ENCODE measurements around the gene BBIP1. TPM values are rescaled to one million over a fixed set of nuclear protein-coding genes. Genes with fewer than 3 reads are reported as not detected.
A peak's percentile ranks its signal among the peaks of the same experiment; 100 is the strongest.

BBIP1 gene
- total and polyA plus RNA-seq, 2 donors (not counting 3 experiments of a cell fraction or from before 2014, with no cell fraction given) = 9.9 to 32.8 TPM

DNA sequence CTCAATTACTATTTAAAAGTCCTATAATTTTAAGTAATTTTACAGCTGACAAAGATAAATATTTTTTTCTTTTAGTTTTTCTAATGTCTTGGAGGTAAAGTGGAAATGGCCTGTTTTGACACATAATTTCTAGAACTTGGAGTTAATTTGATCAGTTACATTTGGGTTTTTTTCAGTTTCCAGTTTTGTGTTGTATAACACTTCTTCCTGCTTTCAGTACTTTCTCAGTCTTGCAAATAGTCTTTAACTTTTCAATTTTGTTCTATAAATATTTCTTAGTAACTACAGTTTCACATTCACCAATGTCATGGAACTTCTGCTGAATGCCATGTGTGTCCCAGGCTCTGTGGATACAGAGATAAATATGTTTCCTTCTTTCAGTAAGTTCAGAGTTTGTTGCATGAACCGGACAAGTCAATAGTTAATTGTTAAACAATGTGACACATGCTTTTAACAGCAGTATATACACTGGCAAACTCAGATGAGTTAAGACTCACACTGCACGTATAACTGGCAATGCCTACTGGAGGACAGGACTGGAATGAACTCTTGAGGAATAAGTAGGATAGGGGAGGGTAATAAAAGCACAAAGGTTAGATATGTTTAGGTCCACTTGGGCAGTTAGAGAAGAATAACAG is 5.0 kb upstream of the BBIP1 start:
- CTCF ChIA-PET = interaction anchor here (1.1 kb wide), 1 partner anchor 13 kb away, joined by 3 read pairs; no protein-coding TSS in a partner anchor
- no peak overlapping the region for H3K27ac ChIP-seq (ENCODE audit: insufficient read depth, low read depth, low read length)
- no peaks in the 10 kb centered on the region for H3K9me1 ChIP-seq (replicated peaks; ENCODE audit: control insufficient read depth, extremely low read depth, insufficient read depth, low read length)
- intact Hi-C loops (cut with micrococcal nuclease) (no loop called here), dilution Hi-C loops (cut with MboI; ENCODE audit: extremely low pct_ligation_motif_present, low sequenced_read_pairs) (no loop called here)
- POLR2A ChIA-PET = no interaction called here
- H3K27me3 ChIP-seq (ENCODE audit: control insufficient read depth in 2 of 2, insufficient read depth in 2 of 2, low read length in 2 of 2) = no peaks in the 10 kb centered on the region
- no peaks in the 10 kb centered on the region for H3K9me3 ChIP-seq (replicated peaks; ENCODE audit: control insufficient read depth, insufficient read depth, low read length)
- BruUV-seq (replicated peaks) = no TSS peak
- FAIRE-seq = no peak
- no peaks in the 10 kb centered on the region for H3K36me3 ChIP-seq (ENCODE audit: control insufficient read depth in 2 of 2, extremely low read depth in 1 of 2, insufficient read depth in 2 of 2, low read length in 2 of 2)
- no peak overlapping the region for H3K4me2 ChIP-seq (ENCODE audit: insufficient read depth, low read length)
- no peak for DNase-seq (ENCODE audit: low read depth, low spot score)
- peaks cover 68% of the 10 kb centered on the region for H3K79me2 ChIP-seq (ENCODE audit: control insufficient read depth, insufficient read depth, low read length)
- no peak for TF ChIP-seq POLR2AphosphoS5 (IDR thresholded peaks at IDR 0.05; ENCODE audit: insufficient read depth, low read depth, low read length)
- TF ChIP-seq EZH2 (IDR thresholded peaks at IDR 0.05; ENCODE audit: borderline replicate concordance, low read depth, low read length, severe bottlenecking) = no peak
- no peak overlapping the region for H2AFZ ChIP-seq (ENCODE audit: low read depth, low read length)
- H3K9ac ChIP-seq (replicated peaks; ENCODE audit: extremely low read depth, insufficient read depth, low read length) = no peak overlapping the region
- H3K4me1 ChIP-seq (ENCODE audit: control insufficient read depth, extremely low read depth, insufficient read depth, low read length) = peaks cover 14% of the 10 kb centered on the region
- H4K20me1 ChIP-seq (replicated peaks; ENCODE audit: control insufficient read depth, extremely low read depth, insufficient read depth, low read length) = peaks cover 12% of the 10 kb centered on the region
- H3K4me3 ChIP-seq (replicated peaks in 1 of 3; ENCODE audit: insufficient read depth in 1 of 3, low read depth in 1 of 3, low read length in 3 of 3) = no peak overlapping the region

DNA sequence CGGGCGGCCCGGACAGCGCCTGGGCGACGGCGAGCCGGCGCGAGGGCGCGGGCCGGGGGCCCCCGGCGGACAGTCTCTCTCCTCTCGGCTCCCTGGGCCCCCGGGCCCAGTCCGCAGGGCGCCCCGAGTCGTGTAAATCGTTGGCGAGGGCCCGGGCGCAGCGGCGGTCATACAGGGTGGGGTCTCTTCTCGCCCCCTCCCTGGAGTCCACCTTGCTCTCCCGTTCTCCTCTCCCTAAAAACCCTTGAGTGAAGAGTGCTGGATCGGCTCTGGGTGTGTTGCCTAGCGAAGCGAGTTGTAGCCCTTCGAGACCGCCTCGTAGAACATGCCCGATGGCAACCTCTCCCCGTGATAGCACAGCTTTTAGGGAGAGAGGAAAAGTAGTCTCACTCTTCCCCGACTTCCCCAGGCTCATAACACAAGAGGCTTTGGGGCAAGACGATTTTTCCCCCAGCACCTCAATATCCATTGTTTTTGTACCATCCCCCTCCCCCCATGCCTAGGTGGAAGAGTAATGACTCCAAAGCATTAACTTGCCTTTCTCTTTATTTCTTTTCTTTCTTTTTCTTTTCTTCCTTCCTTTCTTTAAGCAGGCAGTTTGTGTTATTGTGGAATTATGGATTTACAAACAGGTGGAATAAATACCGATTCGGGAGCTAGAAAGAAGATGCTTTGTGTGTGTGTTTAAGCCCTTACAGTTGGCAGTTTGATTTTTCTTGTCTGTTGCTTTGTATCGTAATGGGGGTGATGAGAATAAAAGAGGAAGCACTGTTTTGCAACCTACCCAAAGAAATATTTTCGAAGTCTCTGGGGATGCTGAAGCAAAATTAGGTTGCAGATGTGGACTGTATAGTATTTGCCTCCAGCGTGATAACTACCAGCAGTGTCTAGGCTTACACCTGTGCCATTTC is 1.2 kb upstream of the BBIP1 start:
- BruUV-seq (replicated peaks) = TSS peak; percentile 42
- ChIA-PET CTCF (interaction anchor here (1.0 kb wide), 1 partner anchor 9 kb away, joined by 3 read pairs; no protein-coding TSS in a partner anchor), POLR2A (no interaction called here)
- peaks cover 36% of the 10 kb centered on the region for H3K79me2 ChIP-seq (ENCODE audit: control insufficient read depth, insufficient read depth, low read length)
- FAIRE-seq (peak; percentile 62), DNase-seq (ENCODE audit: low read depth, low spot score) (peak; percentile 57)
- H3K36me3 ChIP-seq (ENCODE audit: control insufficient read depth in 2 of 2, extremely low read depth in 1 of 2, insufficient read depth in 2 of 2, low read length in 2 of 2) = no peaks in the 10 kb centered on the region
- dilution Hi-C loops (cut with MboI; ENCODE audit: extremely low pct_ligation_motif_present, low sequenced_read_pairs) = no loop called here
- no peak for TF ChIP-seq MYC (IDR thresholded peaks at IDR 0.05; ENCODE audit: low read depth, low read length)
- no peak for TF ChIP-seq CTCF (IDR thresholded peaks at IDR 0.05; ENCODE audit: extremely low read depth in 1 of 2, insufficient read depth in 1 of 2, low read depth in 1 of 2, low read length in 2 of 2)
- no peak for TF ChIP-seq FOS (IDR thresholded peaks at IDR 0.05; ENCODE audit: borderline replicate concordance, insufficient read depth, low read length)
- TF ChIP-seq, protein P1, sequence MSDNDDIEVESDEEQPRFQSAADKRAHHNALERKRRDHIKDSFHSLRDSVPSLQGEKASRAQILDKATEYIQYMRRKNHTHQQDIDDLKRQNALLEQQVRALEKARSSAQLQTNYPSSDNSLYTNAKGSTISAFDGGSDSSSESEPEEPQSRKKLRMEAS (IDR thresholded peaks at IDR 0.05; ENCODE audit: insufficient read depth, insufficient read length) = no peak
- no peak for TF ChIP-seq POLR2A (IDR thresholded peaks at IDR 0.05; ENCODE audit: low read depth, low read length)
- TF ChIP-seq EZH2 (IDR thresholded peaks at IDR 0.05; ENCODE audit: borderline replicate concordance, low read depth, low read length, severe bottlenecking) = no peak
- no peak for TF ChIP-seq GATA2 (IDR thresholded peaks at IDR 0.05; ENCODE audit: insufficient read depth, insufficient read length, low read depth, low read length)
- no peak for TF ChIP-seq POLR2AphosphoS5 (IDR thresholded peaks at IDR 0.05; ENCODE audit: insufficient read depth, low read depth, low read length)
- no peak for TF ChIP-seq JUN (IDR thresholded peaks at IDR 0.05; ENCODE audit: borderline replicate concordance, insufficient read depth, insufficient read length, low read depth)
- H3K4me3 ChIP-seq (replicated peaks in 1 of 3; ENCODE audit: insufficient read depth in 1 of 3, low read depth in 1 of 3, low read length in 3 of 3) = peak overlapping the region; percentile 64 to 94 (median 93)
- peak overlapping the region; percentile 95 for H3K9ac ChIP-seq (replicated peaks; ENCODE audit: extremely low read depth, insufficient read depth, low read length)
- H3K9me3 ChIP-seq (replicated peaks; ENCODE audit: control insufficient read depth, insufficient read depth, low read length) = no peaks in the 10 kb centered on the region
- H2AFZ ChIP-seq (ENCODE audit: low read depth, low read length) = peak overlapping the region; percentile 51
- no peaks in the 10 kb centered on the region for H3K9me1 ChIP-seq (replicated peaks; ENCODE audit: control insufficient read depth, extremely low read depth, insufficient read depth, low read length)
- H3K4me2 ChIP-seq (ENCODE audit: insufficient read depth, low read length) = peak overlapping the region; percentile 80
- no peaks in the 10 kb centered on the region for H3K27me3 ChIP-seq (ENCODE audit: control insufficient read depth in 2 of 2, insufficient read depth in 2 of 2, low read length in 2 of 2)
- H3K27ac ChIP-seq (ENCODE audit: insufficient read depth, low read depth, low read length) = peak overlapping the region; percentile 78
- intact Hi-C loops (cut with micrococcal nuclease) = loop anchor here (1.0 to 5.0 kb wide), 8 partner anchors 49 to 1469 kb away; partner anchors contain the start of genes ADRA2A and PDCD4
- H4K20me1 ChIP-seq (replicated peaks; ENCODE audit: control insufficient read depth, extremely low read depth, insufficient read depth, low read length) = peaks cover 6% of the 10 kb centered on the region
- peaks cover 20% of the 10 kb centered on the region for H3K4me1 ChIP-seq (ENCODE audit: control insufficient read depth, extremely low read depth, insufficient read depth, low read length)

Data from endothelial cell of umbilical vein (primary cell).